Testis (tissue), 3 donors: Measurements from ENCODE around the gene FAM83D. TPM values are rescaled to one million over a fixed set of nuclear protein-coding genes. Genes with fewer than 3 reads are reported as not detected.

Experiments used
- DNase-seq: peaks from one replicate; pipeline ENCODE4 v3.0.0-alpha.2; 2019
- H3K27ac ChIP-seq, 2 donors: fragments of 200-600 bp; sonication (generic); one replicate each; pipeline ENCODE4 v1.5.1; 2019
- H3K27me3 ChIP-seq: fragments of 200-600 bp; sonication (generic); one replicate; pipeline ENCODE4 v1.5.1; 2019
- H3K36me3 ChIP-seq: fragments of 200-600 bp; sonication (generic); one replicate; pipeline ENCODE4 v1.5.1; 2017; ENCODE audit warnings: low read depth; ENCODE audit errors: missing control alignments
- H3K4me1 ChIP-seq: fragments of 200-600 bp; sonication (generic); one replicate; pipeline ENCODE4 v1.5.1; 2019
- H3K4me3 ChIP-seq, 2 donors: fragments of 200-600 bp; sonication (generic); one replicate each; pipeline ENCODE4 v1.5.1; 2017 to 2019
- H3K9me3 ChIP-seq: fragments of 200-600 bp; sonication (generic); one replicate; pipeline ENCODE4 v1.5.1; 2017
- POLR2A ChIP-seq: fragments of 450-650 bp; IDR thresholded peaks from one replicate; pipeline ENCODE4 v1.6.1; 2017; ENCODE audit warnings: antibody characterized with exemption, mild to moderate bottlenecking, moderate library complexity
- WGBS, 2 donors: methylation state at CpG; one replicate each; pipeline ENCODE4 v1.1.5; 2018; 5-methylcytosine and 5-hydroxymethylcytosine counted together
- intact Hi-C: fragments of 100-400 bp; cut with DNase I; formaldehyde crosslinking; loops from one replicate; pipeline ENCODE4 v1.15.1; 2023; ENCODE audit warnings: low total_unique reads
- polyA plus RNA-seq: library from polyadenylated mRNA; stranded (reverse); fragments of 350-450 nt; fragmentation: Illumina TruSeq; extraction: RNeasy Lipid Tissue Mini Kit (QIAGEN cat#74804); gene quantifications from one replicate; pipeline ENCODE4 v1.2.3, GENCODE V29; 2014; ENCODE audit warnings: low read depth, low replicate concordance; ENCODE audit not compliant: insufficient read depth
- total RNA-seq, 2 donors: library from RNA; depleted of rRNA; stranded (reverse); fragments of >200 nt; gene quantifications; one replicate each; pipeline ENCODE4 v1.2.3, GENCODE V29; 2016
- TF ChIP-seq, protein P1 (sequence below), 3 experiments: fragments of 450-650 bp in 2 of 3; fragments of 200-600 bp in 1 of 3; sonication (generic) in 1 of 3; IDR thresholded peaks; one replicate each; pipeline ENCODE4 v1.5.1; 2016 to 2019; ENCODE audit warnings: antibody characterized with exemption in 3 of 3, mild to moderate bottlenecking in 2 of 3, moderate library complexity in 1 of 3

The FAM83D gene
- total and polyA plus RNA-seq, 3 donors from 2014 or later = 10.1 to 13.7 (median 13.1) TPM

- no peak overlapping the region for H3K4me3 ChIP-seq
- intact Hi-C loops = no loop called here
- H3K27me3 ChIP-seq = no peaks in the 10 kb centered on the region
- H3K9me3 ChIP-seq = no peaks in the 10 kb centered on the region
- TF ChIP-seq POLR2A = no peak
- TF ChIP-seq, protein P1, sequence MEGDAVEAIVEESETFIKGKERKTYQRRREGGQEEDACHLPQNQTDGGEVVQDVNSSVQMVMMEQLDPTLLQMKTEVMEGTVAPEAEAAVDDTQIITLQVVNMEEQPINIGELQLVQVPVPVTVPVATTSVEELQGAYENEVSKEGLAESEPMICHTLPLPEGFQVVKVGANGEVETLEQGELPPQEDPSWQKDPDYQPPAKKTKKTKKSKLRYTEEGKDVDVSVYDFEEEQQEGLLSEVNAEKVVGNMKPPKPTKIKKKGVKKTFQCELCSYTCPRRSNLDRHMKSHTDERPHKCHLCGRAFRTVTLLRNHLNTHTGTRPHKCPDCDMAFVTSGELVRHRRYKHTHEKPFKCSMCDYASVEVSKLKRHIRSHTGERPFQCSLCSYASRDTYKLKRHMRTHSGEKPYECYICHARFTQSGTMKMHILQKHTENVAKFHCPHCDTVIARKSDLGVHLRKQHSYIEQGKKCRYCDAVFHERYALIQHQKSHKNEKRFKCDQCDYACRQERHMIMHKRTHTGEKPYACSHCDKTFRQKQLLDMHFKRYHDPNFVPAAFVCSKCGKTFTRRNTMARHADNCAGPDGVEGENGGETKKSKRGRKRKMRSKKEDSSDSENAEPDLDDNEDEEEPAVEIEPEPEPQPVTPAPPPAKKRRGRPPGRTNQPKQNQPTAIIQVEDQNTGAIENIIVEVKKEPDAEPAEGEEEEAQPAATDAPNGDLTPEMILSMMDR (IDR thresholded peaks at IDR 0.05) = no peak
- no peaks in the 10 kb centered on the region for H3K36me3 ChIP-seq
- no peak for DNase-seq
- no peak overlapping the region for H3K27ac ChIP-seq
- H3K4me1 ChIP-seq = no peaks in the 10 kb centered on the region
- 93 to 97% methylated on average over 9 of the region's 9 CpGs for WGBS, 2 donors
Observed at GRCh38 chr20:38951611-38952010, 25.4 kb downstream of the FAM83D start.

GRCh38 chr20:38952153-38952552 lies 25.9 kb downstream of the FAM83D start:
- Histone ChIP-seq H3K9me3 (no peaks in the 10 kb centered on the region), H3K27me3 (no peaks in the 10 kb centered on the region), H3K27ac (no peak overlapping the region), H3K4me1 (no peaks in the 10 kb centered on the region), H3K4me3 (no peak overlapping the region), H3K36me3 (no peaks in the 10 kb centered on the region)
- WGBS, 2 donors = 94 to 97% methylated on average over 6 of the region's 6 CpGs
- no peak for TF ChIP-seq POLR2A
- TF ChIP-seq, protein P1 (IDR thresholded peaks at IDR 0.05) = no peak
- intact Hi-C loops = no loop called here
- DNase-seq = no peak

GRCh38 chr20:38953630-38954340 lies 27.6 kb downstream of the FAM83D start:
- 87 to 94% methylated on average over 8 of the region's 8 CpGs for WGBS, 2 donors
- DNase-seq = no peak
- H3K36me3 ChIP-seq = no peaks in the 10 kb centered on the region
- intact Hi-C loops = no loop called here
- H3K4me3 ChIP-seq = no peak overlapping the region
- no peaks in the 10 kb centered on the region for H3K9me3 ChIP-seq
- TF ChIP-seq POLR2A = no peak
- TF ChIP-seq, protein P1 (IDR thresholded peaks at IDR 0.05) = no peak
- H3K27ac ChIP-seq = no peak overlapping the region
- H3K4me1 ChIP-seq = no peaks in the 10 kb centered on the region
- no peaks in the 10 kb centered on the region for H3K27me3 ChIP-seq

- H3K27me3 ChIP-seq = no peaks in the 10 kb centered on the region
- H3K4me3 ChIP-seq = no peak overlapping the region
- intact Hi-C loops = no loop called here
- no peaks in the 10 kb centered on the region for H3K9me3 ChIP-seq
- WGBS, 2 donors = 92 to 93% methylated on average over 5 of the region's 5 CpGs
- TF ChIP-seq POLR2A = no peak
- TF ChIP-seq, protein P1 (IDR thresholded peaks at IDR 0.05) = no peak
- H3K27ac ChIP-seq = no peak overlapping the region
- no peak for DNase-seq
- no peaks in the 10 kb centered on the region for H3K36me3 ChIP-seq
- H3K4me1 ChIP-seq = no peaks in the 10 kb centered on the region
Observed at GRCh38 chr20:38957235-38957876, 31.1 kb downstream of the FAM83D start.
